Measurements from ENCODE around the gene KRCC1. TPM values are rescaled to one million over a fixed set of nuclear protein-coding genes. Genes with fewer than 3 reads are reported as not detected.

The KRCC1 gene
- total RNA-seq, 1 donor, result 24.2 TPM

DNA sequence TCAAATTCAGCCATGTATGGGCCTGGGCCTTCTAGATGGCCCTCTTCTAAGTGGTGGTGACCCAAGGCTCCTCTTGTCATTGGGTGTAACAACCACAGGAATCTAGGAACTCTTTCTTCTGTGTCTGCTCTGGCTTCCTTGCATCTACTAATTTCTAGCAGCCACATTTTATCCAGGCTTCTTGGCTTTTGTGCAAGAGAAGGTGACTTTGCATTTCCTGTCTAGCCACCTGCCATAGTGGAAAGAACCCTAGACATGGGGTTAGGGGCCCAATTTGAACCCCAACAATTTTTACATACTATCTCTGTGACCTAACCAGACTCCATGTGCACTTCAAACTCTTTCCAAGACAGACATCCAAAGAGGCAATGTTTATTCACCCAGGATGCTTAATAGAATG lies 37.2 kb upstream of the KRCC1 start:
- Histone ChIP-seq H3K27me3 (ENCODE audit: insufficient read depth, low read length) (no peaks in the 10 kb centered on the region), H3K36me3 (ENCODE audit: insufficient read depth, low read length) (no peaks in the 10 kb centered on the region), H2AFZ (ENCODE audit: low read length) (no peak overlapping the region), H3K4me3 (ENCODE audit: insufficient read depth, low read length) (no peak overlapping the region), H3K27ac (ENCODE audit: low read depth, low read length) (no peak overlapping the region), H3K4me2 (ENCODE audit: insufficient read depth, low read length) (no peak overlapping the region), H3K9me3 (ENCODE audit: low read depth, low read length) (no peaks in the 10 kb centered on the region), H4K20me1 (ENCODE audit: insufficient read depth, low read length) (no peaks in the 10 kb centered on the region), H3K4me1 (ENCODE audit: insufficient read depth, low read length) (no peaks in the 10 kb centered on the region), H3K79me2 (ENCODE audit: insufficient read depth, low read length) (no peaks in the 10 kb centered on the region)
- TF ChIP-seq, protein P1, sequence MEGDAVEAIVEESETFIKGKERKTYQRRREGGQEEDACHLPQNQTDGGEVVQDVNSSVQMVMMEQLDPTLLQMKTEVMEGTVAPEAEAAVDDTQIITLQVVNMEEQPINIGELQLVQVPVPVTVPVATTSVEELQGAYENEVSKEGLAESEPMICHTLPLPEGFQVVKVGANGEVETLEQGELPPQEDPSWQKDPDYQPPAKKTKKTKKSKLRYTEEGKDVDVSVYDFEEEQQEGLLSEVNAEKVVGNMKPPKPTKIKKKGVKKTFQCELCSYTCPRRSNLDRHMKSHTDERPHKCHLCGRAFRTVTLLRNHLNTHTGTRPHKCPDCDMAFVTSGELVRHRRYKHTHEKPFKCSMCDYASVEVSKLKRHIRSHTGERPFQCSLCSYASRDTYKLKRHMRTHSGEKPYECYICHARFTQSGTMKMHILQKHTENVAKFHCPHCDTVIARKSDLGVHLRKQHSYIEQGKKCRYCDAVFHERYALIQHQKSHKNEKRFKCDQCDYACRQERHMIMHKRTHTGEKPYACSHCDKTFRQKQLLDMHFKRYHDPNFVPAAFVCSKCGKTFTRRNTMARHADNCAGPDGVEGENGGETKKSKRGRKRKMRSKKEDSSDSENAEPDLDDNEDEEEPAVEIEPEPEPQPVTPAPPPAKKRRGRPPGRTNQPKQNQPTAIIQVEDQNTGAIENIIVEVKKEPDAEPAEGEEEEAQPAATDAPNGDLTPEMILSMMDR (IDR thresholded peaks at IDR 0.05; ENCODE audit: extremely low read depth, low read depth, low read length), result no peak
- no peak for DNase-seq (ENCODE audit: insufficient read length, low spot score, missing footprints)

DNA sequence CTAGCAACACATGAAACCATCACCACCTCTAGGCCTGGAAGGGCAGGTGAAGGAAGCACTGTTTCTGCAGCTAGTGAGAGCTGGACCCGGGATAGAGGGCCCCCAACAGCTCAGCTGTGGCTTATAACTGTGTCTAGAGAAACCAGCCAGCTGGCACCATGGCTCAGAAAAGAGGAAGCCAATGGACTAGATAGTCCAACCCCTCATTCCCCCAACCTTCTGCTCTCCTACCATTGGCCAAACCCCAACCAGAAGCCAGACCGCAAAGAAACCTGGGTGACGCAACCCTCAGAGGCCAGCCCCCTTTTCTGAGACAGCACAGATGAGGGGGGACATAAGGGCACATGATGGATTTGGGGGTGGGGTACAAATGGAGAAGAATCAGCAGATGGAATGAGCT lies 36.4 kb upstream of the KRCC1 start:
- no peak for DNase-seq (ENCODE audit: insufficient read length, low spot score, missing footprints)
- Histone ChIP-seq H4K20me1 (ENCODE audit: insufficient read depth, low read length) (no peaks in the 10 kb centered on the region), H3K79me2 (ENCODE audit: insufficient read depth, low read length) (no peaks in the 10 kb centered on the region), H3K36me3 (ENCODE audit: insufficient read depth, low read length) (no peaks in the 10 kb centered on the region), H2AFZ (ENCODE audit: low read length) (no peak overlapping the region), H3K27ac (ENCODE audit: low read depth, low read length) (no peak overlapping the region), H3K4me3 (ENCODE audit: insufficient read depth, low read length) (no peak overlapping the region), H3K4me2 (ENCODE audit: insufficient read depth, low read length) (no peak overlapping the region), H3K4me1 (ENCODE audit: insufficient read depth, low read length) (no peaks in the 10 kb centered on the region), H3K9me3 (ENCODE audit: low read depth, low read length) (no peaks in the 10 kb centered on the region), H3K27me3 (ENCODE audit: insufficient read depth, low read length) (no peaks in the 10 kb centered on the region)
- TF ChIP-seq, protein P1 (IDR thresholded peaks at IDR 0.05; ENCODE audit: extremely low read depth, low read depth, low read length), result no peak

DNA sequence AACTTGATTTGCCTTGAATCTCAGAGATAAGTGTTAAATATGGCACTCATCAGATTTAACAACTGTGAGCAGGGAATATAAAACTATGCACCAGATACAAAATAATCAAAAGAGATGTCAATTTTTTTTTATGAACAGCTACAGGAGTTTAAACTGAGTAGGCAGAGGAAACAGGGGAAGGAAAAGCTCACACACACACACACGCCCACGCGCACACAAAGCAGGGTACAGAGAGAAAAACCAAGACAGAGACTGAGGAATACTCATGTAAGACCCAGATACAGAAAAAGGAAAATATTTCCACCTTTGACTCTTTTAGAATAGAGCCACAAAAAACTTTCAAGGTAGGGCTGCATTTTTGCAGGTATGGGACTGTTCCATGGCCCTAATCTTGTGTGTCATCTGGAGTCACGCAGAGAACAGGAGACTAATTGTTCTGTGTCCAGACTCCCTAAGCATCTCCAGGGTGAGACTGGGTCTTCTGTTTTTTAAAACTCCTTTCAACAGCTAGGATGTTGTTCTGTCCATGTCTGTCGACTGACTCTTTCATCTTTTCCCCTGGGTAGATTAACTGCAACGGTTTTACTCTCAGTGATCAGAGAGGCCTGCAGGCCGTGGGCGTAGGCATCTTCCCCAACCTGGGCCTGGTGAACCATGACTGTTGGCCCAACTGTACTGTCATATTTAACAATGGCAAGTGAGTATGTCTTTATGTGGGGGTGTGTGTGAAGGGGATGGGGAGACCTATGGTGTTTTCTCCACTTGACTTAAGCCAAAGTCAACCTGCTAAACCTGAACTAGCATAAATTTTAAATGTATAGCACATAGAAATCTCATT lies 35.1 kb upstream of the KRCC1 start:
- no peak for DNase-seq (ENCODE audit: insufficient read length, low spot score, missing footprints)
- H3K9me3 ChIP-seq (ENCODE audit: low read depth, low read length), result no peaks in the 10 kb centered on the region
- H3K36me3 ChIP-seq (ENCODE audit: insufficient read depth, low read length), result no peaks in the 10 kb centered on the region
- no peaks in the 10 kb centered on the region for H3K79me2 ChIP-seq (ENCODE audit: insufficient read depth, low read length)
- H3K4me2 ChIP-seq (ENCODE audit: insufficient read depth, low read length), result no peak overlapping the region
- no peaks in the 10 kb centered on the region for H3K4me1 ChIP-seq (ENCODE audit: insufficient read depth, low read length)
- no peaks in the 10 kb centered on the region for H4K20me1 ChIP-seq (ENCODE audit: insufficient read depth, low read length)
- TF ChIP-seq, protein P1 (IDR thresholded peaks at IDR 0.05; ENCODE audit: extremely low read depth, low read depth, low read length), result no peak
- no peaks in the 10 kb centered on the region for H3K27me3 ChIP-seq (ENCODE audit: insufficient read depth, low read length)
- no peak overlapping the region for H2AFZ ChIP-seq (ENCODE audit: low read length)
- no peak overlapping the region for H3K27ac ChIP-seq (ENCODE audit: low read depth, low read length)
- no peak overlapping the region for H3K4me3 ChIP-seq (ENCODE audit: insufficient read depth, low read length)

DNA sequence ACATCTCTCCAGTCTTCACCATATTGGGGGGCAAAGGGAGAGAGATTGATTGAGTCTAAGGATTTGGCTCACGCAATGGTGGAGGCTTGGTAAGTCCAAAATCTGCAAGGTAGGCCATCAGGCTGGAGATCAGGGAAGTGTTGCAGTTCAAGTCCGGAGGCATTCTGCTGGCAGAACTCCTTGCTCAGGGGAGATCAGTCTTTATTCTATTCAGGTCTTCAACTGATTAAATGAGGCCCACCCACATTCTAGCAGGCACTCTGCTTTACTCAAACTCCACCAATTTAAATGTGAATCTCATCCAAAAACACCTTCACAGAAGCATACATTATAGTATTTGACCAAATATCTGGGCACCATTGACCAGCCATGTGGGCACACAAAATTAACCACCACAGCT lies 33.4 kb upstream of the KRCC1 start:
- Histone ChIP-seq H3K4me3 (ENCODE audit: insufficient read depth, low read length) (no peak overlapping the region), H4K20me1 (ENCODE audit: insufficient read depth, low read length) (no peaks in the 10 kb centered on the region), H3K9me3 (ENCODE audit: low read depth, low read length) (no peaks in the 10 kb centered on the region), H3K4me2 (ENCODE audit: insufficient read depth, low read length) (no peak overlapping the region), H3K27me3 (ENCODE audit: insufficient read depth, low read length) (no peaks in the 10 kb centered on the region), H3K36me3 (ENCODE audit: insufficient read depth, low read length) (no peaks in the 10 kb centered on the region), H3K79me2 (ENCODE audit: insufficient read depth, low read length) (no peaks in the 10 kb centered on the region), H3K27ac (ENCODE audit: low read depth, low read length) (no peak overlapping the region), H3K4me1 (ENCODE audit: insufficient read depth, low read length) (no peaks in the 10 kb centered on the region), H2AFZ (ENCODE audit: low read length) (no peak overlapping the region)
- no peak for DNase-seq (ENCODE audit: insufficient read length, low spot score, missing footprints)
- TF ChIP-seq, protein P1 (IDR thresholded peaks at IDR 0.05; ENCODE audit: extremely low read depth, low read depth, low read length), result no peak
